Right lobe of liver (tissue), 4 donors: ENCODE data around the gene PCDHB7.
"Not testable (repeated sequence)": the region's sequence is repeated elsewhere in the genome, so short reads cannot be mapped to it uniquely, and the experiment has no call there.

ENCODE experiments used
- POLR2A ChIP-seq: fragments of 450-650 bp; IDR thresholded peaks from one replicate; pipeline ENCODE4 v1.6.1; 2017; ENCODE audit warnings: antibody characterized with exemption, mild to moderate bottlenecking
- TF ChIP-seq, protein P1 (sequence below), 4 donors: fragments of 200-600 bp in 3 of 4; fragments of 450-650 bp in 1 of 4; IDR thresholded peaks; one replicate each; pipeline versions ENCODE4 v1.5.1 to v1.8.0; 2016 to 2022; ENCODE audit warnings: antibody characterized with exemption in 4 of 4, mild to moderate bottlenecking in 2 of 4
- donor health status: DM: no; HTN: no; CAD: no.
- donor health status: DM: no; HTN: no; CAD: no.
- donor health status: DM: no; HTN: yes; CAD: no.

DNA sequence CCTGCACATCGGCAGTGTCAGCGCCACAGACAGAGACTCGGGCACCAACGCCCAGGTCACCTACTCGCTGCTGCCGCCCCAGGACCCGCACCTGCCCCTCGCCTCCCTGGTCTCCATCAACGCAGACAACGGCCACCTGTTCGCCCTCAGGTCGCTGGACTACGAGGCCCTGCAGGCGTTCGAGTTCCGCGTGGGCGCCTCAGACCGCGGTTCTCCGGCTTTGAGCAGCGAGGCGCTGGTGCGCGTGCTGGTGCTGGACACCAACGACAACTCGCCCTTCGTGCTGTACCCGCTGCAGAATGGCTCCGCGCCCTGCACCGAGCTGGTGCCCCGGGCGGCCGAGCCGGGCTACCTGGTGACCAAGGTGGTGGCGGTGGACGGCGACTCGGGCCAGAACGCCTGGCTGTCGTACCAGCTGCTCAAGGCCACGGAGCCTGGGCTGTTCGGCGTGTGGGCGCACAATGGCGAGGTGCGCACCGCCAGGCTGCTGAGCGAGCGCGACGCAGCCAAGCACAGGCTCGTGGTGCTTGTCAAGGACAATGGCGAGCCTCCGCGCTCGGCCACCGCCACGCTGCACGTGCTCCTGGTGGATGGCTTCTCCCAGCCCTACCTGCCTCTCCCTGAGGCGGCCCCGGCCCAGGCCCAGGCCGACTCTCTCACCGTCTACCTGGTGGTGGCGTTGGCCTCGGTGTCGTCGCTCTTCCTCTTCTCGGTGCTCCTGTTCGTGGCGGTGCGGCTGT, 48.9 kb upstream of the PCDHB7 start:
- TF ChIP-seq, protein P1, sequence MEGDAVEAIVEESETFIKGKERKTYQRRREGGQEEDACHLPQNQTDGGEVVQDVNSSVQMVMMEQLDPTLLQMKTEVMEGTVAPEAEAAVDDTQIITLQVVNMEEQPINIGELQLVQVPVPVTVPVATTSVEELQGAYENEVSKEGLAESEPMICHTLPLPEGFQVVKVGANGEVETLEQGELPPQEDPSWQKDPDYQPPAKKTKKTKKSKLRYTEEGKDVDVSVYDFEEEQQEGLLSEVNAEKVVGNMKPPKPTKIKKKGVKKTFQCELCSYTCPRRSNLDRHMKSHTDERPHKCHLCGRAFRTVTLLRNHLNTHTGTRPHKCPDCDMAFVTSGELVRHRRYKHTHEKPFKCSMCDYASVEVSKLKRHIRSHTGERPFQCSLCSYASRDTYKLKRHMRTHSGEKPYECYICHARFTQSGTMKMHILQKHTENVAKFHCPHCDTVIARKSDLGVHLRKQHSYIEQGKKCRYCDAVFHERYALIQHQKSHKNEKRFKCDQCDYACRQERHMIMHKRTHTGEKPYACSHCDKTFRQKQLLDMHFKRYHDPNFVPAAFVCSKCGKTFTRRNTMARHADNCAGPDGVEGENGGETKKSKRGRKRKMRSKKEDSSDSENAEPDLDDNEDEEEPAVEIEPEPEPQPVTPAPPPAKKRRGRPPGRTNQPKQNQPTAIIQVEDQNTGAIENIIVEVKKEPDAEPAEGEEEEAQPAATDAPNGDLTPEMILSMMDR (IDR thresholded peaks at IDR 0.05): not testable (repeated sequence)
- TF ChIP-seq POLR2A: not testable (repeated sequence)
